SK-N-SH treated with all-trans-retinoic acid at 6 μM for 48 hours (cell line): ENCODE data around the gene FOXL3.

Experiments used
- ARNTL ChIP-seq: fragments of 450-650 bp; formaldehyde crosslinking; IDR thresholded peaks from 2 replicates; pipeline ENCODE4 v1.5.0; 2020; ENCODE audit warnings: low read depth, mild to moderate bottlenecking, moderate library complexity, borderline replicate concordance
- ESRRG ChIP-seq: fragments of 250-450 bp; sonication (Bioruptor Pico); IDR thresholded peaks from 2 replicates; pipeline ENCODE4 v1.6.1; 2021; ENCODE audit warnings: mild to moderate bottlenecking
- OSR1 ChIP-seq: fragments of 250-450 bp; sonication (Bioruptor Pico); IDR thresholded peaks from 2 replicates; pipeline ENCODE4 v1.8.0; 2022; ENCODE audit warnings: moderate library complexity, mild to moderate bottlenecking, inconsistent platforms
- PATZ1 ChIP-seq: fragments of 250-450 bp; sonication (Bioruptor Pico); IDR thresholded peaks from 2 replicates; pipeline ENCODE4 v1.8.0; 2020; ENCODE audit warnings: mild to moderate bottlenecking, moderate library complexity, borderline replicate concordance
- PPARA ChIP-seq: fragments of 250-450 bp; sonication (Bioruptor Pico); IDR thresholded peaks from 2 replicates; pipeline ENCODE4 v1.5.0; 2020; ENCODE audit warnings: mild to moderate bottlenecking, borderline replicate concordance
- RARB ChIP-seq: fragments of 250-450 bp; sonication (Bioruptor Pico); IDR thresholded peaks from 2 replicates; pipeline ENCODE4 v1.8.0; 2021; ENCODE audit warnings: mild to moderate bottlenecking, moderate library complexity
- TOX ChIP-seq: fragments of 250-450 bp; sonication (Bioruptor Pico); IDR thresholded peaks from 2 replicates; pipeline ENCODE4 v1.8.0; 2021; ENCODE audit warnings: mild to moderate bottlenecking, moderate library complexity, borderline replicate concordance
- ZFP3 ChIP-seq: fragments of 250-450 bp; sonication (Bioruptor Pico); IDR thresholded peaks from 2 replicates; pipeline ENCODE4 v1.5.0; 2020; ENCODE audit warnings: mild to moderate bottlenecking, moderate library complexity
- ZNF70 ChIP-seq: fragments of 450-650 bp; formaldehyde crosslinking; IDR thresholded peaks from 2 replicates; pipeline ENCODE4 v1.5.0; 2020; ENCODE audit warnings: mild to moderate bottlenecking, moderate library complexity
- TF ChIP-seq, protein P1 (sequence below): fragments of 250-450 bp; sonication (Bioruptor Pico); IDR thresholded peaks from 2 replicates; pipeline ENCODE4 v1.5.1; 2020; ENCODE audit warnings: low read depth, mild to moderate bottlenecking, moderate library complexity

DNA sequence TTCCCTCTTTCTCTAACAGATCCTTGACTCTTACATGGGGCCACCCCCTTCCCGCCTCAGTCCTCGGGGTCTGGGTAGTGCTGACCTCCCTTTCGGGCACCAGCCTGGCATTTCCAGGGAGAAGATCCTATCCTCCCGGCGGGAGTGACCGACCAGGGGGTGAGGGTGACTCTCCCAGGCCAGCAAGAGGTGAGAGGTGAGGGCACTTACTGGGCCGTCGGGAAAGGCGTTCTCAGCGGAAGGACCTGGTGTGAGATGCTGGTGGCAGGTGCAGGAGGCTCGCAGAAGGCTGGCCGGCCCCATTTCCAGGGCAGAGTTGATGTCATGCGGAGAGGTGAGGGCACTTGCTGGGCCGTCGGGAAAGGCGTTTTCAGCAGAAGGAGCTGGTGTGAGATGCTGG lies 4.2 kb upstream of the FOXL3 start:
- TF ChIP-seq, protein P1, sequence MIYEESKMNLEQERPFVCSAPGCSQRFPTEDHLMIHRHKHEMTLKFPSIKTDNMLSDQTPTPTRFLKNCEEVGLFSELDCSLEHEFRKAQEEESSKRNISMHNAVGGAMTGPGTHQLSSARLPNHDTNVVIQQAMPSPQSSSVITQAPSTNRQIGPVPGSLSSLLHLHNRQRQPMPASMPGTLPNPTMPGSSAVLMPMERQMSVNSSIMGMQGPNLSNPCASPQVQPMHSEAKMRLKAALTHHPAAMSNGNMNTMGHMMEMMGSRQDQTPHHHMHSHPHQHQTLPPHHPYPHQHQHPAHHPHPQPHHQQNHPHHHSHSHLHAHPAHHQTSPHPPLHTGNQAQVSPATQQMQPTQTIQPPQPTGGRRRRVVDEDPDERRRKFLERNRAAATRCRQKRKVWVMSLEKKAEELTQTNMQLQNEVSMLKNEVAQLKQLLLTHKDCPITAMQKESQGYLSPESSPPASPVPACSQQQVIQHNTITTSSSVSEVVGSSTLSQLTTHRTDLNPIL: no peak
- TF ChIP-seq PATZ1 (CRISPR knock-in tag) (no peak), PPARA (CRISPR knock-in tag) (no peak), RARB (CRISPR knock-in tag) (no peak), TOX (CRISPR knock-in tag) (no peak), OSR1 (CRISPR knock-in tag) (no peak), ZFP3 (CRISPR knock-in tag) (no peak), ARNTL (CRISPR knock-in tag) (no peak), ESRRG (no peak), ZNF70 (CRISPR knock-in tag) (no peak)
